ENCODE measurements around the gene TRUB2.
"Not testable (repeated sequence)": the region's sequence is repeated elsewhere in the genome, so short reads cannot be mapped to it uniquely, and the experiment has no call there.

TRUB2 gene

DNA sequence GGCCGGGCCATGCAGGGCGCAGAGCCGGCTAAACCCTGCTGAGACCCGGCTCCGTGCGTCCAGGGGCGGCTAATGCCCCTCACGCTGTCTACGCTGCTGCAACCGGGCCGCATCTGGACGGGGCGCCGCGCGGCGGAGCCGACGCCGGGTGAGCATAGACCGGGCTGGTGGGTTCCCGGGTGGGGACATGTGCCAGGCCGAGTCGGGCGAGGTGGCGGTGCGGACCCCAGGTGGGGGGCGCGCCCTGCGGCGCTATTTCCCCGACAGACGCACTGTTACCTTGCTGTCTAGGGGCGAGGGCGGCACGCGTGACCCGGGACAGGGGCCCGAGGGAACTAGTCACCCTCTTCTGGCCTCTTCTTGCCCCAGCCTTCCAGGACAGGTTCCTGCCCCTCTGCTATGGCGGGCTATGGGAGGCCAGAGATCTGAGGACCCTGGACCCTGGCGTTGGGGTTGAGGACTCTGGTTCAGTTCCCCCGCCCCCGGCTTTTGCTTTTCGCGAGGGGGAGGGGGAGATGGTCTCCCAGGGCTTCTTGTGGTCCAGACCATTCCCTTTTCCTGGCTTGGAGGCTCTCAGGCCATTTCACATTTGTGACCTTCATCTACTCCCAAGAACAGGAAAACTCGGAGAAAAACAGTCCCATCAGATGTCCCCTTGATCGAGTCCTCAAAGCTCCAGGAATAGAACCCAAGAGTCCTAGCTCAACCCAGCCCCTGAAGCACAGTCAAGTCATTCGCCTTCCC lies 18.6 kb upstream of the TRUB2 start:
- FAIRE-seq, result no peak

DNA sequence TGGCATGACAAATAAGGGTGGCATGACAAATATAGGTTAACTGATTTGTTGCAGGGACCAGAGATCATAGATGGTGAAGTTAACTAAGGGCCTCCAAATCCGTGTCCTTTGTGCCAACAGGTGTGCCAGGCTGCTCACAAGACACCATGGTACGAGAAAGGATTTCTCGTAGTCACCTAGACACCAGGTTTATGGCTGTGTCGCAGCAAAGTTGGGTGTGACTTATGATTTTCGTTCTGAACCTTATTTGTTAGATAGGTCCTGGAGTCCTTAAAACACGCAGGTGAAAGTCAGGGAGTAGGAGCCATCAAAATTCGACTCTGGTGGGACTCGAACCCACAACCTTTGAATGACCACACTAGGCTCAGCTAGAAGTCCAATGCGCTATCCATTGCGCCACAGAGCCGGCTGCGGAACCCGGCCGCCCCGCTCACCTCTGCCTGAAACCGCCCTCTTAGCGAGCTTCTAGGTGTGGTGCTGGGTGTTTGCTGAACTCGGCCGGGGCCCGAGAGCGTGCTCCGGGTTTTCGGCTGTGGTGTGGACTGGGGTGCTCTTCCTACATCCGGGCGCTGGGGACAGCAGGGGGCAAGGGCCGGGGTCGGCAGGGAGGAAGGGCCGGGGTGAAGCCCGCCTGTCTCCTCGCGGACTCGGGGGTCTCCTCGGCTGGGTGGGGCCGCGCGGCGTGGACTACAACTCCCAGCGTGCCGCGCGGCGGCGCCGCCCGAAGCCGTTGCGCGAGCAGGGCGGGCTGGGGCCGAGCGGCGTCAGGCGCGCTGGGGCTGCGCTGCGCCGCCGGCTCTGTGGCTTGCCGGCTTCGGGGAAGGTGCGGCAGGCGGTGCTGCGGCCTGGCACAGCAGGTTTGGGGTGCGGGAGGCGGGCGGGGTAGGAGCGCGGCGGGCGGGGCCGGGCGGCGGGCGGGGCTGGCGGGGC lies 17.8 kb upstream of the TRUB2 start, which contains the start of gene SLC27A4:
TSS of gene SLC27A4 (plus strand) at position 767 of the 930 bp plus-strand sequence. CDS start 2,606 bp downstream, outside the sequence.
- no peak for FAIRE-seq

DNA sequence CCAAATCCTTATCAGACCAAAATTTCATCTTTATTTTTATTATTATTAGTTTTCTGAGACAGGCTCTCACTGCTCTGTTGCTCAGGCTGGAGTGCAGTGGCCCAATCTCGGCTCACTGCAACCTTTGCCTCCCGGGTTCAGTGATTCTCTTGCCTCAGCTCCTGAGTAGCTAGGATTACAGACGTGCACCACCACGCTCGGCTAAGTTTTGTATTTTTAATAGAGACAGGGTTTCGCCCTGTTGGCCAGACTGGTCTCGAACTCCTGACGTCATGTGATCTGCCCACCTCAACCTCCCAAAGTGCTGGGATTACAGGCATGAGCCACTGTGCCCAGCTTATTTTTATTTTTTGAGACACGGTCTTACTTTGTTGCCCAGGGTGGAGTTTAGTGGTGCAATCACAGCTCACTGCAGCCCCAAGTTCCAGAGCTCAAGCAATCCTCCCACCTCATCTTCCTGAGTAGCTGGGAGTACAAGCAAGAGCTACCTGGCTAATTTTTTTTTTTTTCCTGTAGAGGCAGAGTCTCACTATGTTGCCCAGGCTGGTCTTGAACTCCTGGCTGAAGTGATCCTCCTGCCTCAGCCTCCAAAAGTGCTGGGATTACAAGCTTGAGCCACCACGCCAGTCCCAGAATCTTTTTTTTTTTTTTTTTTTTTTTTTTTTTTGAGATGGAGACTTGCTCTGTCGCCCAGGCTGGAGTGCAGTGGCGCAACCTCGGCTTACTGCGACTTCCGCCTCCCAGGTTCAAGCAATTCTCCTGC lies 16.8 kb upstream of the TRUB2 start:
- not testable (repeated sequence) for FAIRE-seq

DNA sequence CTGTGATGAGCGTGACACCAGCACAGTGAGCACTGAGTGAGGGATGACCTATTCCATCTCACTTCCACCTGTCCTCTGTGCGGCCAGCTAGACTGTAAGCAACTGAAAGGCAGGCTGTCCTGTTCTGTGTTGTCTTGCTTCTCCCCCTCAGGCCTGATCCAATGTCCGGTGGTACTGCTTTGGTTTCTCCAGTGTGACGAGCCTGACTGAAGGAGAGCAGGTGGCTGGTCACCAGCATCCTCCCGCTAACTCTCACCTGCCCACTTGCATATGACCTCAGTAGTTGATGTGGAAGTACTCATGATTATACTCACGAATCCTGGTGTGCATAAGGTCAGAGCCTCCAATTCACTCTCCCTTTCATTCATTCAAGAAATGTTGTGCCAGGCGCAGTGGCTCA lies 15.7 kb upstream of the TRUB2 start:
- no peak for FAIRE-seq

DNA sequence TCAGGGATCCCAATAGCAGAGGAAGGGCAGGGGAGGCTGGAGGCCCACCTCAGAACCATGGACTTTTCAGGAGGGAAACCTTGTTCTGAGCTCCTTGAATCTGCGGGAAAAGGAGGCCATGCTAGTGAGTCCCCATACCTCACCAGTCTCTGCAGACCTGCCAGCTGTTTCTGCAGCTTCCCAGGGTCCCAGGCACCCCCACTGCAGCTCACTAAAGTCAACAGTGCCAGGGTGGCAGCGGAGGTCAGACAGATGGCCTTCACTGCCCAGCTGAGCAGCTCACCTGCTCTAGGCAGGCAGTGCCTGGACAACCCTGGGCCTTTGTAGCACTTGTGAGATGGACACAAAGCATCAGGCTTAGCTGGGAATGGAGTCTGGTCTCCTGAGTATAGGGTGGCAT lies 13.7 kb upstream of the TRUB2 start:
- no peak for FAIRE-seq

DNA sequence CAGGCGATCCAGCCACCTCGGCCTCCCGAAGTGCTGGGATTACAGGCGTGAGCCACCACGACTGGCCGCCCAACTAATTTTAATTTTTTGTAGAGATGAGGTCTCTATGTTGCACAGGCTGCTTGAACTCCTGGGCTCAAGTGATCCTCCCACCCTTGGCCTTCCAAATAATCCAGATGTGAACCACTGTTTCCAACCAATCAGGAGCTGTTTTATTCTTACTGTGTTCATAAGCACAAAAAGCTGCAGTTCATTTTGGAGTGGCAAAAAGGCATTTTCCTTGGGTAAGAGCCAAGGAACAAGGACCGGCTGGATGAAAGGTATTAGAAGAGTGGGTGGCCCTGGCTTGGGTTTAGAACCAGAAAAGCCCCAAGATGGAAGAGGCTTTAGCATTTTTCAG lies 12.9 kb upstream of the TRUB2 start:
- no peak for FAIRE-seq

DNA sequence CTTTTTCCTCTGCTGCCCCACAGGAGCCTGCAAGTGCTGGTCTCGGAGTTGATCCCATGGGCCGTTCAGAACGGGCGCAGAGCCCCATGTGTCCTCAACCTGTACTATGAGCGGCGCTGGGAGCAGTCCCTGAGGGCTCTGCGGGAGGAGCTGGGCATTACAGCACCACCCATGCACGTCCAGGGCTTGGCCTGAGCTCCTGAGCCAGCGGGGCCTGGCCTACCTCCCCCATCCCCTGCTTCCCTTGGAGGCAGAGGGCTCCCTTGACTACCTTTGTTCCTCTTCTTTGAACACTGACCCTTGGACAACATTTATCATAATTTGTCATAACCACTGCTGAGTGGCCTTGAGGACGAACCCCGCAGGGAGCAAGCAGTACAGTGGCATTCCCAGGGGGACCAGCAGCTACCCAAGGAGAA lies 11.2 kb upstream of the TRUB2 start:
- no peak for FAIRE-seq

DNA sequence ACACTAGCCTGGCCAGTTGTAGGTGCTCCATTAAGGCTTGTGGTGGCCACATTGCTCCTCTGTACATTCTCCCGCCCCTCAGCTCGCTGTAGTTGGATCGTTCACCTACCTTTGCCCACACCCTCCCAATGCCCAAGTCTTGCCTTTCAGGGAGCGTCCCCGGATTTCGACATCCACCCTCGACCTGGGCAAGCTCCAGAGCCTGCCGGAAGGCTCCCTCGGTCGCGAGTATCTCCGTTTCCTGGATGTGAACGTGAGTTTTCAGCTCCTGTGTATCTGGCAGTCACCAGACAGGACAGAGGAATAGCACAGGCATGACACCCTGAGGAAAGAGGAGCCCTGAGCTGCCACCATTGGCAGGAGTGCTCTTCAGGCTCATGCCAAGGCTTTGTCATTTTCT lies 3.4 kb upstream of the TRUB2 start:
- FAIRE-seq, result no peak

DNA sequence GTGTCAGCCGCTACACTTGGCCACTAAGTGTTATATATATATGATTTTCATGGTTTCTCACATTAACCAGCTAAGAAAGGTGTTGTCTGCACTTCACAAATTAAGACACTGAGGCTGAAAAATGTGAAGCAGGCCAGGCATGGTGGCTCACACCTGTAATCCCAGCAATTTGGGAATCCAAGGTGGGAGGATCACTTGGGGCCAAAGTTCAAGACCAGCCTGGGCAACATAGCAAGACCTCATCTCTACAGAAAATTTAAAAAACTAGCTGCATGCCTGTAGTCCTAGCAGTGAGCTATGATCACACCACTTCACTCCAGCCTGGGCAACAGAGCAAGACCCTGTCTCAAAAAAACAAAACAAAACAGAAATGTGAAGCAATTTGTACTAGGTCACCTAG lies 2.2 kb upstream of the TRUB2 start:
- FAIRE-seq, result no peak

DNA sequence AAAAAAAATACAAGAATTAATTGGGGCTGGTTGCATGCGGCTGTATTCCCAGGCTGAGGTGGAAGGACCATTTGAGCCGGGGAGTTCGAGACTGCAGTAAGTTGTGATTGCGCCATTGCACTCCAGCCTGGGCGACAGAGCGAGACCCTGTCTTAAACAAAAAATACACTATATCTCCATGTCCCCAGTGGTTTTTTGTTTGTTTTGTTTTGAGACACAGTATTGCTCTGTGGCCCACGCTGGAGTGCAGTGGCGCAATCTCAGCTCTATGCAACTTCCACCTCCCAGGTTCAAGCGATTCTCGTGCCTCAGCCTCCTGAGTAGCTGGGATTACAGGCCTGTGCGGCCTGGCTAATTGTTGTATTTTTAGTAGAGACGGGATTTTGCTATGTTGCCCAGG lies 1.5 kb upstream of the TRUB2 start:
- FAIRE-seq, result no peak

DNA sequence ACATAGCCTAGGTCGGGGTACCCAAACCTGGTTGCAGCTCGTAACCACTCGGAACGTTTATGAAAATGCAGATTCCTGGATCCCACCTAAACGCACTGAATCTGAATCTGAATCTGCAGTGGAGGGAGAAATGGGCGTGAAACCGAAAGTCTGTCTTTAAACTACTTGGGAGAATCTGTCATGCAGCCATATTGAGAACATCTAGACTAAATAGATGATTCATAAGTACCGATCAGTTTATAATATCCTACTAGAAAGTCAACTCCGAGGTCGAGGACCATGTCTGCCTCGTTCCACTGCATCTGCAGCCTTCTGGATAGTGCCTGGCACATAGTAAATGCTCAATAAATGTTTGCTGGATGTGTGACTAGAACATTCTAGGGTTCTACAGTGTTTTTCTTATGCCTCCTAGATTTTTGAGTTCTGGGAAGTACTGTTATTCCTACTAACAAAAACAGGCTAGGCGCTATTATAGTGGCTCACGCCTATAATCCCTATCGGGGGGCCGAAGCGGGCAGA lies 1.0 kb upstream of the TRUB2 start:
- no peak for FAIRE-seq

DNA sequence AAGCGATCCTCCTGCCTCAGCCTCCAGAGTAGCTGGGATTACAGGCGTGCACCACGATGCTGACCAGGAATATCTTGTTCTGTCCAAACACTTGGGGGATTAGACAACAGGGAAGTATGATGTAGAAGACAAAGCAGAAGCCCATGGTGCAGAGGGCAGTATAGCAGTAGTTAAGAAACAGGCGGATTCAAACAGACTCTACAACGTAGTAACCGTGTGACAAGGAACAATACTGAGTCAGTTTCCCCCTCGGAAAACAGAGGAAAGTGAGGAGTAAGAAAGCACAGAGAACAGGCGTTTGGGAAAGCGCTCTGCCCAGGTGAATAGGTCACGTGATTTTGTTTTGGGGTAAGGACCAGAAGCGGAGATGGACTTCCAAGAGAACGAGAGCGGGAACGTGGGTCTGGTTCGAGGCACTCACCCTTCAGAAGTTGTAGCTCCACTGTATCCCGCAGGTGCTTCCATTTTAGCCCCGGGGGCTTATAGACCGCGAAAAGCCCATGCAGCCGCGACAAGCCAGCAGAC lies 306 bp downstream of the TRUB2 start:
- FAIRE-seq, result no peak

DNA sequence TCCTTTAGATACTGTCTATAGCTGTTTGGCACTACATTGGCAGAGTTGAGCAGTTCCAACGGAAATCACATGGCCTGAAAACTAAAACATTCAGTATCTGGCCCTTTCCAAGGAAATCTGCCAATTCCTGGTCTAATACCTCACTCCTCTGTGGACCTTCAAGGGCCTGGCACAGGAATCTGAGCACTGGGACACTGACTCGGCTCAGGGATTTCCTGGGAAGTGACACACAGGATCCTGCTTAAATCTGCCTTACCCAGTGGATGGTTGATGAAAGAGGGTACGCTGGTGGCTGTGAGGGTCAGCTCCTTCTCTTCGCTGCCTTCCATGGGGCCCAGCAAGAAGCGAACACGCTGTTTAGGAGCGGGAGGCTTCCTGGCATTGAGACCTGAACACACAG lies 904 bp downstream of the TRUB2 start:
- FAIRE-seq, result no peak

DNA sequence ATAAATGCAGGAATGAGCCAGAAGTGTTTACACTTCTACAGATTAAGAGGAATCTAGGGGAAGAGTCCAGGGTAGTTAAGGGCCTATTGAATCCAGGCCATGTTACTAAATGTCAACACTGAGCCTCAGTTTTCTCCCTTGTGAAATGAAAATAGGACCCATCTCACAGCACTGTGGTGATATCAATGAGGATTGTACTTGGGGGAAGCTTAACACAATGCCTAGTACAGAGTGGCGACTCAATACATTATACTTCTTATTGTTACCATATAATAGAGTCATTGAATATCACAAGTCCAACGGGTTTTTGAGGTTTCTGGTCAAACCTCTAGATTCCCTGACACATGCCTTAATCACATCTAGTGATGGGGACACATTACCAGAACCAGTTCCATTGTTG lies 4.6 kb downstream of the TRUB2 start:
- FAIRE-seq, result no peak

DNA sequence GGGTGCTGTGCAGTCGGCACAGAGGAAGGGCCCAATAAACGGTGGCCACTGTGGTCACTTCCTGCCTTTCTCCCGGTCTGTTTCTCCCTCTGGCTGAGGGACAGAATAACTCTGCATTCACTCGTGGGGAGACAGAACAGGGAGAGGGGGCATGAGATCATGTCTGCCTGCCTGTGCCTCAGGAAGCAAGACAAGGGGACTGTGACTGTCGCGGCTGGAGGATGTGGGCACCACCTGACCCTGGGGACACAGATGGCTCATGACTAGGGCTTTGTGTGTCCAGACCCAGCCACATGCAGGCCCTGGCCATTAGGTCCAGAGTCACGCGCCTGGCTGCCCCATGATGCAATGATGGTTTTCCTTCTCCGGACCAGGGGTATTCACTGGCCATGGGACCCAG lies 5.8 kb downstream of the TRUB2 start:
- FAIRE-seq, result no peak

DNA sequence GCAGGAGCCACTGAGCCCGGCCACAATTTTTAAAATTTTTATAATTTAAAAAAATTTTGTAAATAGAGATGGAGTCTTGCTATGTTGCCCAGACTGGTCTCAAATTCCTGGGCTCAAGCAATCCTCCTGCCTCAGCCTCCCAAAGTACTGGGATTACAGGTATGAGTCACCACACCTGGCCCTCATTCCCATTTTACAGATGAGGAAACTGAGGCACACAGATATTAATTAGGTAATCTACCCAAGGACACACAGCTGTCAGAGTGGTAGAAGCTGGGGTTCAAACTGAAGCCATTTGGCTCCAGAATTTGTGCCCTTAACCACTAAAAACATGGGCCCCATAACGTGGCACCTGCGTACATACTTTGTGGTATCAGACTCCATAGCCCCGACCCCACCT lies 7.5 kb downstream of the TRUB2 start:
- FAIRE-seq, result no peak

DNA sequence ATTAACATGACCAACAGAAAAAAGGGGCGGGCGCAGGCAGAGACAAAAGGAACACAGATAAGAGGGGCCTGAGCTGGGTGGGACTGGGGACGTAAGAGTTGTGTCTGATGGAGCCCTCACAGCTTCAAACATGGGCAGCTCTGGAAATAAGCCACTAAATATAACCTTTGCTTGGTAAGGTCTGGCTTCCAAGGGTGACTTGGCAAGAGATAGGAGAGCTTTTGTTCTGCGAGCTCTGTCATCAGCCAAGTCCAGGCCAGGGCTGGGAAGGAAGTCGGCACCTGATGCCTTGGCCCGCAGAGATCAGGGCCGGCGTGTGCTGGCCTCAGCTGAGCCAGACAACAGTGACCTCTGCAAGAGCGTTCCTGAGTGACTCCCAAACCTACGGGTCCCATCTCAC lies 11.8 kb downstream of the TRUB2 start:
- no peak for FAIRE-seq

DNA sequence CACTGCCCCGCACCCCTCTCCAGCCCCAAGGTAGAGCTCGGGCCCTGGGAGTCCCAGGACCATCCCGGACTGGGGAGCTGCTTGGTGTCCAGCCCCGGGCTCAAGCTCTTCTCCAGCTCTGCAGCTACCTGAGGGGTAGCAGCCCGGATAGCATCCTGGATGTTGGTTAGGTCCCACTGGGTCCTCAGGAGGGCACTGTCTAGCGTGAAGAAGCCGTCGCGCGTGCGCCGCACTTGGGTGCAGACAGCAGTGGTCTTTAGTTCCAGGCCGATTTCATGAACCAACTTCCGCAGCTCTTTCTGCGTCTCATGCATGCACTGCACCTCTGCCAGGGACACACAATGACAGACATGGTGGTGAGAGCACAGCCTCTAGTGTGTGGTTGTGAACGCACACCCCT lies 12.7 kb downstream of the TRUB2 start:
- no peak for FAIRE-seq

DNA sequence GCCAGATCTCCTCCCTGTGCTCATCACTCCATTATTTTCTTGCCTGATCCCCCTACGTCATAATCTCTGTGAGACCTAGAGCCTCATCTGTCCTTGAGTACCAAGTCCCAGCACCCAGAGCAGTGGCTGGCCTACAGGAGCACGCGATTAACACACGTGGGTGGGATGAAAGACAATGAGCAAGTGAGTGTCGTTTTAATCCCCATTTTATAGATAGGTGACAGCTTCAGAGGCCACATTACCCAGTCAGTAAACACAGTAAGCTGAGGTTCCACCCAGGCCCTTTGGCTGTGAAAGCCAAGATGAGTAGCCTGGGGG lies 17.3 kb downstream of the TRUB2 start:
- FAIRE-seq, result no peak

DNA sequence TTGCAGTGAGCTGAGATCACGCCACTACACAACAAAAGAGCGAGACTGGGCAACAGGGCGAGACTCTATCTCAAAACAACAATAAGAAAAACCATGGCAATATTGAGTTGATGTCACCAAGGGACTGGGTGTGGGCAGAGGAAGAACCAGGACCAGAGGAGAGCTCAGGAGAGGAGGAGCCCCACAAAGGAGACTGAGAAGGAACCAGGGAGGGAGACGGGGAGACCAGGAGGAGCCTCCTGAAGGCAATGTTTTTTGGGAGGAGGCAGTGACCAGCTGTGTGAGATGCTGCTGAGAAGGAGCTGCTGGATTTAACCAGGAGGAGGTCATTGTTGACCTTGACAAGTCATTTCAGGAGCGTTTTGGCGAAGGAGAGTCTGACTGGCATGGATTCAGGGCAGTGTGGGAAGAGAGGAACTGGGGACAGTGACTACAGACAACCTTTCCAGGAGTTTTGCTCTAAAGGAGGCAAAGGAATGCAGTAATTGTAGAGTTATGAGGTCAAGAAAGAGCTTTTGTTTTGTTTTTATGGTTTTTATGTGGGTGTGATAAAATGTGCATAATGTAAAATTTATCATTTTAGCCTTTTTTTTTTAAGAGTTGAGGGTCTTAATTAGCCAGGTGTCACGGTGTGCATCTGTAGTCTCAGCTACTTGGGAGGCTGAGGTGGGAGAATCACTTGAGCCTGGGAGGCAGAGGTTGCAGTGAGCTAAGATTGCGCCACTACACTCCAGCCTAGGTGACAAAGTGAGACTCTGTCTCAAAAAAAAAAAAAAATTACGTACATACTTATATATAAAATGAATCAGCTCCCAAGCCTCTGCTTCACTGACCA lies 17.9 kb downstream of the TRUB2 start:
- no peak for FAIRE-seq

DNA sequence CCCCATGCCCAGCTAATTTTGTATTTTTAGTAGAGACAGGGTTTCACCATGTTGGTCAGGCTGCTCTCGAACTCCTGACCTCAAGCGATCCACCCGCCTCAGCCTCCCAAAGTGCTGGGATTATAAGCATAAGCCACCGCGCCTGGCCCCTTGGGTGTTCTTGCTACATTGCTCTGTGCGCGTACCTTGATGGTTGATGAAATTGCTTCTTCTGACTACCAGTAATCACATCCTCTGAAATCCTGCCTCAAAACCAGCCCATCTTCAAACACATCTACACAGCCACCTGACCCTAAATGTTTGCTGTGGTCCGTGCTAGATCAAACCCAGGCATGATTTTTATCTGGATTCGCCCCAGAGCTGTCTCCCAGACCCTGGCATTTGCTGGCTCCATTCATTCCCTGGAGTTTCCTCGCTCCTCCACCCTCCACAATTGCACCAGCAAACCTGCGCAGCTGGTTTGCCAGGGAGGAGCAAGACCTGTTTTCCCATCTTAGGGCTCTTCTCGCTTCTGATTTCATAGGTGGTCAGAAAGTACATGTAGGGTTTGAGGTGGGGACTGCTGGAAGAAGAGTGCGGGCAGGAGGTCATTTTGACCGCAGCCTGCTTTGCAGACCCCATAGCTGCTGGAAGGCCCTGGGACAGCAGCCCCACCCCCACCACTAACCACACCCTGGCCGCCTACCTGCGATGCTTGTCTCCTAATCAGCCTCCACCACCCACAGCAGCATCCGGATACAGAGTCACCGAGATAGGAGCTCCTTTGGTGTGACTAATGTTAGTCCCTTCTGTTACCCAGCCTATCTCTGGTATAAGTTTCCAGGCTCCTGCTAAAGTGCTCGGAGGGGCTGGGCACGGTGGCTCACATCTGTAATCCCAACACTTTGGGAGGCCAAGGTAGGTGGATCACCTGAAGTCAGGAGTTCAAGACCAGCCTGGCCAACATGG lies 23.4 kb downstream of the TRUB2 start:
- FAIRE-seq, result no peak
